D721Med (cell line): Measurements from ENCODE around the gene TRPV6.

Source experiments
- DNase-seq: peaks from one replicate; pipeline ENCODE4 v3.0.0; 2011; ENCODE audit warnings: low spot score; ENCODE audit not compliant: insufficient read length
- FAIRE-seq: peaks from 2 replicates; lab custom pipeline; 2011; peaks lifted over from hg19 to GRCh38; lab: Jason Lieb, UNC
- CTCF ChIP-seq: IDR thresholded peaks from 2 replicates; pipeline ENCODE4 v1.5.1; 2012; ENCODE audit warnings: mild to moderate bottlenecking, control low read depth; ENCODE audit not compliant: insufficient read depth; ENCODE audit errors: missing control alignments

TRPV6 gene

DNA sequence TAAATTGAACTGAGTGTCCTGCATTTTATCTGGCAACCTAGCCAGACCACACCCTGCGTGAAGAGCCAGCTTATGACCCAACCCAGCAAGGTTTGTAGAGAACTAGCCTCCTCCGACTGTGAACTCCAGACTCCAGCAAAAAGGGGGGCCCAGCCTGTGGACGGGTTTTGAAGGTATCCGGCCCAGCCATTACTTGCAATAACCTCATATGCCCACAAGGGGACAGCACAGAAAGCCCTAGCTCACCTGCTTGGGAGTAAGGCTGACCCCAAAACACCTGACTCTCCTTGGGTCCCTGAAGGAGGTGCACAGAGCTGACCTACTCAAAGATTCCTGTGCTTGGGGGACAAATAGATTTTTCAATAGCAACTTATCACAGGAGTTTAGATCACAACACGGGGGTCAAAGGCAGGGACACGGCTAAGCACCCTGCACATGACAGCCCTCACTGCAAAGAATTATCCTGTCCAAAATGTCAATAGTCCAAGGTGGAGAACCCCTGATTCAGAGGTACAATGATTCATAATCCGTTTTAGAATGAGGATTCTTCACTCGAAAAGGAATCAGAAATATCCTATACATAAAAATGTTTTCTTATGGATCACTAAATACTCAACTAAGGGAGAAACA lies 4.6 kb downstream of the TRPV6 start:
- peak; percentile 60 for TF ChIP-seq CTCF
- FAIRE-seq (no peak), DNase-seq (no peak)

DNA sequence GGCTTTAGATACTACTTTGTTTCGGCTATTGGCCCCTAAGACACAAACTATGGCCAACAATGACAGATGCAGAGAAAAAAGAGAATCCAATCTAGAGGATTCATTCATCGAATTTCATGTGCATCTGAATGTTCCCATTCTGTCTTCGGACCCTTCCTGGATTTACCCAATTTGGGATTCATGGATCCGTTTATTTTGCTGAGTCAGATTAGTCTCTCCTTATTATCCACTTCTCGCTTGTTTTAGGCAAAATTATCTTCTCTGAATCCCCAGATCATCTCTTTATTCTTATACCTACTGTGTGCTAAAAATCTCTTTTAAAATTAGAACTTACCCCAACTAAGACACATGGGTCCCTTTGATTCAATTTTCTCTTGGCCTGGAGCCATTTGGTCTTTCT lies 6.5 kb downstream of the TRPV6 start:
- FAIRE-seq: no peak
- DNase-seq: no peak

GRCh38 chr7:142878315-142878714 lies 7.2 kb downstream of the TRPV6 start:
- no peak for FAIRE-seq

More for the DNA sequence above, 6.5 kb downstream of the TRPV6 start:
- TF ChIP-seq CTCF: no peak

DNA sequence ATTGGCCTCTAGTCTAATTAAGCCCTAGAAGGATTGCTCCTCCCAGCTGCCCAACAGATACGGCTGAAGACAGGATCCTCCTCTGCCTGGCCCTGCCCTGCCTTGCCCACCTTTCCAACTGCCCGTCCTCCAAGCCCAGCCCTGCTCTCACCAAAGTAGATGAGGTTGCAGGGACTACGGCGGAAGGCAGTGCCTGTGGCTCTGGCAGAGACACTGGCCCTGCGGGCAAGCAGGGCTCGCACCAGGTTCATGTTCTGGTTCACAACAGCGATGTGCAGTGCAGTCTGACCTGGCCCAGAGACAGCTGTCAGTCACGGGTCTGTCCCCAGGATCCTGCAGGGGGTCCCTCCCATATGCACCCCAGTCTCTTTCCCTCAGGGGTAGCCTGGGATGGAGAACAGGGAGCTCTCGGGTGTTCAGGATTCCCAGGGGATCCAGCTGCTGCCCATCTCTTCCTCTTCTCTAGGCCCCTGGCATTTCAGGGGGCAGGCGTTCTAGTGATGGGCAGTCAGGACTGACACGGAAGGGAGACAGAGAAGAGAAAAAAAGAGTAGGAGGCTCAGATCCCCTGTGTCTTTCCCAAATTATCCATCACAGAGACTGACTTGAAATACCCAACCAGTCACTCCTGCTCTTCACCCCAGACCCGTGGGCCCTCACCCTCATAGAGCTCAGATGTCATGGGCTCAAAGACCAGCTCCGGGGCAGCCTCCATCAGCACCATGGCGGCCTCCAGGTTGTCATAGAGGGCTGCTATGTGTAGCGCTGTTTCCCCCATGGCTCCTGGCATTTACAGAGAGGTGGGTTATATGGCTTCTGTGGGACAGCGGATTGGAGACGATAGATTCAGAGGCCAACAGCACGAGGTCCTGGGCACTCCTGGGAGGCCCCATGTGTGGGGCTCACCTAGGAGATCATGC lies 8.3 kb downstream of the TRPV6 start:
- FAIRE-seq (no peak), DNase-seq (no peak)

More at GRCh38 chr7:142878315-142878714, 7.2 kb downstream of the TRPV6 start:
- no peak for TF ChIP-seq CTCF
- DNase-seq: no peak

DNA sequence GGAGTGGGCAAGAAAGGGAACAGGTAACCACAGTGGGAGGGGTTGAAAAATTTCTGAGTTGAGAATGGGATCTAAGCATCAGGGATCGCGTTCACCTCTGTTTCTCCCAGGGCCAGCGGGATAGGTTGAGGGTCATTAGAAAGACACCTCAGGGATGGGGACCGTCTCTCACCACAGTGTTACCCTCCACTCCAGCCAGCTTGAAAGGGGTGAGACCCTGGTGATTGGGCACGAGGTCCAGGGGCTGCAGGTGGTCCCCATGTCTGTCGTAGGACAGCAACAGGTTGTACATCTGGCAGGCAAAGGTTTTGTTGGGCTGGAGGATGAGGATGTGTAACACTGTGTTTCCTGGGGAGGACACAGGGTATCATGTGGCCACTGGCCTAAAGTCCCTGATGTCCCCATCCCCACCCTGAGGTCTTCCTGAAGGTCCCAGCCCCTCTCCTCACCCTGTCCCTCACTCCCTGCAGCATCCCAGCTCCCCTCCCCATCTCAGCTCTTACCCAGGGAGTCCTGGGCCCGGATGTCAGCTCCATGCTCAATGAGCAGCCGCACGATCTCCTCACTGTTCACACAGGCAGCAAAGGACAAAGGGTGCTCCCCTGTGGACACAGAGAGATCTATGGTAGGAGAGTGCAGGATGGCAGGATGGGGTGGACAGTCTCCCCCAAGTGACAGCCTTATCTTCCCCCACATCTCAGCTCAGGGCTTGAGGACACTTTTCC lies 9.1 kb downstream of the TRPV6 start:
- no peak for TF ChIP-seq CTCF
- FAIRE-seq (no peak), DNase-seq (no peak)

More for the DNA sequence above, 8.3 kb downstream of the TRPV6 start:
- no peak for TF ChIP-seq CTCF

GRCh38 chr7:142875456-142875855 lies 10.1 kb downstream of the TRPV6 start:
- no peak for DNase-seq
- FAIRE-seq: no peak
- no peak for TF ChIP-seq CTCF
